B cell (primary cell): Measurements from ENCODE around the gene MYADML2.

Source experiments
- CTCF ChIP-seq: fragments of 200-600 bp; IDR thresholded peaks from one replicate; pipeline ENCODE4 v1.8.0; 2022; ENCODE audit warnings: antibody characterized with exemption, mild to moderate bottlenecking
- EZH2 ChIP-seq: IDR thresholded peaks from 2 replicates; pipeline ENCODE4 v1.6.1; 2012; ENCODE audit warnings: borderline replicate concordance, low read depth, mild to moderate bottlenecking, moderate library complexity, low read length; ENCODE audit not compliant: insufficient read depth, poor library complexity, severe bottlenecking

- no peak for TF ChIP-seq EZH2
- no peak for TF ChIP-seq CTCF
These were observed 44.2 kb downstream of the MYADML2 start for GRCh38 chr17:81902653-81903414.
